HuH-7.5 (cell line): ENCODE results near the gene CACNG7.

ENCODE experiments used
- DNase-seq: peaks from one replicate; pipeline ENCODE4 v3.0.0; 2011; ENCODE audit warnings: low spot score

CACNG7 gene

GRCh38 chr19:53957448-53958167, 48.5 kb downstream of the CACNG7 start:
- DNase-seq, result no peak

GRCh38 chr19:53958168-53958571, 49.1 kb downstream of the CACNG7 start:
- no peak for DNase-seq

DNA sequence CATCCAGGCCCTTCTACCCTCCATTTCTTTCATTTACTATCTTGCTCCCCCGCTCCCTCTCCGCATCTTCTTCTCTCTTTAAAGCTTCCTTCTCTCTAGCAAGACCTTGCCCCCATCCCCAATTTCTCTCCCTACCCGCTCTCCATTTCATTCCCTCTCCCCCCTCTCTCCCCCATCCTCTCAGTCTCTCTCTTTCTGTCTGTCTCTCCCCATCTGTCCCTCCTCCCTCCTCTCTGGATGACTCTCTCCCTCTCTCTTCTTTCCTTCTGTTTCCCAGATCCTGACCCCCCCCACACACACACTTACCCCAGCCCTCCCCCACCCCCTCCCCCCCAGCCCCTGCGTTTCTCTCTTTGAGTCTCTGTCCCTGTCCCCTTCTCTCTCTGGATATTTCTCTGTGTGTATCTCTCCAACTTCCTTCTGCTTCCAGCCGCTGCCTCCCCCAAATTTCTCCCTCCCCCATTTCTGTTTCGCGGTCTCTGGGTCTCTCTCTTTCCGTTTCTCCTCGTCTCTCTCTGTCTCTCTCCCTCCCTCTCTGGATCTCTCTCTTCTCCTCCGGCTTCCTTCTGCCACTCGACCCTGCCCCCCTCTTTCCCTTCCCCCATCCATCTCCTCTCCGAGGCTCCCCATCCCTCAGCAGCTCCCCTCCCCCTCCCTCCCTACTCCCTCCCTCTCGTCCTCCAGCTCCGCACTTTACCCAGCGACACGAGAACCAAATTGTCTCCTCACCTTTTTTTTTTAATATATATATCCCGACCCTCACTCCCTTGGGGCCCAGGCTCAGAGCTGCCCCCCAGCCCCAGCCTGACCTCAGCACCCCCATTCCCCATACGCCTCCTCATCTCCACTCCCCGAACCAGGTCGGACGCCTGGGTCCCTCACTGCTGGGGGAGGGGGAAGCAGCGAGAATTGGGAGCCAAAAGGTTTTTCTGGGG, 50.0 kb downstream of the CACNG7 start:
- DNase-seq, result no peak

GRCh38 chr19:53960187-53960586, 51.1 kb downstream of the CACNG7 start:
- DNase-seq, result no peak

GRCh38 chr19:53960886-53961285, 51.8 kb downstream of the CACNG7 start:
- no peak for DNase-seq

DNA sequence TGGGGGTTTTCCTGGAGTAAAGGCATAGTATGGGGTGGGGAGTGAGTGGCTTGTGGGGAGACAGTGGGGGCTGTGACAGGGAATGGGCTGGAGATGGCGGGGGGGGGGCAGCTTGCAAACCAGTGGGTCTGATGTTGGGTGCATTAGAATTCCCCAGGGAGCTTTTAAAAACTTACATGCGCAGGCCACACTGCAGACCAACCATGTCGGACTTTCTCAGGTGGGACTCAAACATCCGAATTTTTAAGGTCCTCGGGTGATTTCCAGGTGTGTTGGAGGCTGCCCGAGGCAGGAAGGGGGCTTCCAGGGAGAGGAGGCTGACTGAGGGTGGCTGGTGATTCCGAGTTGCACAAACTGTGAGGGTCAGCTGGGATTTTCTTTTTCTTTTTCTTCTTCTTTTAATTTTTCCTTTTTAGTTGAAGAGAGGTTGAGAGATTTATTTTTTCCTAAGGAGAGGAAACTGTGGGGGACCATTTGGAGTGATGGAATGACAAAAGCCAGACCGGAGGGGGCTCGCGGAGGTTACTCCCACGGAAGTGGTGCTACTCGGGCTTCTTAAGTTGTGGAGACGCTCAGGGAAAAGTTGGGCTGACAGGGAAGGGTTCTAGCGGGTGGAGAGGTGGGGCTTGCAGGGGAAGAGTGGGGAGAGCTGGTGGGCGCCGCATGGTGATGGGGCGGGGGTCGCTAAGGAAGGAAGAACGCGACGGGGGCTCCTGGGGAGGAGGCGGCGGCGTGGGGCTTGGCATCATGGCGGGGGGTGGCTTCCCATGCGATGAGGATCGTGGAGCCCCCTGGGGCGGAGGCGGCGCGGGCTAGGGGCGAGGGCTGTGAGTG, 52.7 kb downstream of the CACNG7 start:
- no peak for DNase-seq

GRCh38 chr19:53962887-53963431, 53.9 kb downstream of the CACNG7 start, which contains the start of gene CACNG8:
Gene CACNG8, plus strand, starts transcription at chr19:53962937.
- DNase-seq, result no peak

- DNase-seq, result no peak
Observed at GRCh38 chr19:53965091-53965490, 56.0 kb downstream of the CACNG7 start.

DNA sequence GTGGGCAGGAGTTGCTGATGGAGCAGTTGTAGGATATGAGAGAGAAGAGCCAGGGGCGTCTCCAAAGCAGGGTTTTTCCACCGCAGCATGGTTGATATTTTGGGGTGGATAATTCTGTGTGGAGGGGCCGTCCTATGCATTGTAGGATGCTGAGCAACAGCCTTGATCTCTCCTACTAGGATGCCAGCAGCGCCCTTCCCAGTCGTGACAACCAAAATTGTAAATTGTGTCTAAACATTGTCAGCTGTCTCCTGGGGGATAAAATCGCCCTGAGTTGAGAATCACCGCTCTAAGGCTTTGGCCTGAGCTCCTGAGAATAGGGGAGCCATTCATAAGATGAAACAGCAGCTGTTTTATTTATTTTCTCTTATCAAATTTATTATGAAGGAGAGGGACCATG, 57.9 kb downstream of the CACNG7 start:
- DNase-seq, result no peak

DNA sequence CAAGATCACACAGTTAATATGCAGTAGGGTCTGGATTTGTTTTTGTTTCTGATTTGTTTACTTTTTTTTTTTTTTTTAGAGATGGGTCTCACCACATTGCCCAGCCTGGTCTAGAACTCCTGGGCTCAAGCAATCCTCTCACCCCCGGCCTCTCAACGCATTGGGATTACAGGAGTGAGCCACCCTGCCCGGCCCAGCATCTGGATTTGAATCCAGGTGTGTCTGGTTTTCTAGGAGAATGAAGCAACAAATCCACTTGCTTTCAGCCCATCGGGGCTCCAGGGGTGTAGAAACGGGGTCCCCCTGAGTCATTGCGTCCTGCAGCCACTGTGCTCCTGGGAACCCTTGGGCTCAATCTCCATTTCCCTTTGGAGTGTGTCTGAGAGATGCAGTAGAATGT, 60.3 kb downstream of the CACNG7 start:
- DNase-seq, result no peak

DNA sequence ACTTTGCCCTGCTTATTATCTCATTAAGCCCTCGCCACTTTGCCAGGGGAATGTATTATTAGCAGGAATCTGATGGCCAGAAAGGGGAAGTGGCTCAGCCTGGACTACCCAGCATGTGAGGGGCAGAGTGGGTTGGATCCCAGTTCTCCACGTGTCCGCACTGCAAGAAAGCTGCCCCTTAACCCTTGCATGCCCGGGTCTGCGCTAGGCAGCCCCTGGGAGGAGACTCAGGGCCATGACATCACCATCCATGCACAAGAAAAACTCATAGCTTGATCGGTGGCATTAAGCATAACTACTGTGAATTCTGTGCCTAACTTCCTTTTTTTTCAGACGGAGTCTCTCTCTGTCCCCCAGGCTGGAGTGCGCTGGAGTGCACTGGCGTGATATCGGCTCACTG, 62.6 kb downstream of the CACNG7 start:
- no peak for DNase-seq

DNA sequence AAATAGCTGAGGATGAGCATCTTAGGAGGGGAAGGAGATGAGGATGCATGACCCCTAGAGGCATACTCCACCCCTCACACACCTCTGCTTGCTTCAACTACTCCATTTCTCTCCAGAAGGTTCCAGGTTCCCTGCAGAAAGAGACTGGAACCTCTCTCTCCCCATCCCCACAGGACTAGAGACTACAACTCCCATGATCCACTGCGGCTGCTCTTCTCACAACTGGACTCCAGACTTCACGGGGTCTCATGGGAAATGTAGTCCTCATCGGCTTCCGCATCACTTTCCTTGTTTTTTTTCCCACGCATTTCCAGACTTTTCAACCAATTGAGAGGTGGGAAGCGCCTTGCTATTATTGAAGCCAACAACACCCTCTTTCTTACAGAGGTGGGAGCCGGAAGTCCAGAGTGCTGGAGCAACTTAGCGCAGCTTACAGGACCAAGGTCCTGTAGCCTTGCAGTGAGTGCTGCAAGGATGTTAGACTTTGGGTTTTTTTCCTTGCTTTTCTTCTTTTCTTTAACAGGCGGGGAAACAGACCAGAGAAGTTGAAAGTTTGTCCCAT, 68.4 kb downstream of the CACNG7 start:
- no peak for DNase-seq

DNA sequence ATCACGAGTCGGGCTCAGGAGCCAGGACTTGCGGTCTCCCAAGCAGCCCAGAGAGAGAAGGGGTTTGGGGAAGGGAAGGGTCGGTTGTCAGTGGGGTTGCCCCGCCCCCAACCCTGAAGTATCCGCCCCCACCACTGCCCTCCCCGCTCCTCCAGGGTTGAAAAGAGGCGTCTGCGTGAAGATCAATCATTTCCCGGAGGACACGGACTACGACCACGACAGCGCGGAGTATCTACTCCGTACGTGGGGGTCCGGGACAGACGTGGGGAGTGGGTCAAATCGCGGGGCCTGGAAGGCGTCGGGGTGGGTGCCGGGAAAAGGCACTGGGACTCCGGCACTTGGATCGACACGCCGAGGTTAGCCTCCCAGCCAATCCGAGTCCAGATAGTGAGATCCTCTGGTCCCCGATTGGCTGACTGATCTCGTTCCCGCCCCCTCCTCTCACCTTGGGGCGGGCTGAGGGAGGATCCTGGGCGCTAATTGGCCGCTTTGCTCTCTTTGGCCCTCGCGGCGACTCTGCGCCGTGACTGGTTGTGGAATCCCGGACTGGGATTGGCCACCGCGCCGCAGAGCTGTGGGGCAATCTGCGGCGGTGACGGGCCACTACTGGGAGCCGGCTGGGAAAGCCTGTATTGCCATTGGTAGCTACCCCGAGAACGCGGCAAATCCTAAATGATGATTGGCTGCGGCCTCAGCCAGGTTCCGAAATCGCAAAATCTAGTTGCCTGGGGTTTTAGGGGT, 69.1 kb downstream of the CACNG7 start:
- no peak for DNase-seq

- DNase-seq, result no peak
Observed at GRCh38 chr19:53978975-53979801, 70.1 kb downstream of the CACNG7 start.

GRCh38 chr19:53980539-53981375, 71.7 kb downstream of the CACNG7 start:
- DNase-seq, result no peak

DNA sequence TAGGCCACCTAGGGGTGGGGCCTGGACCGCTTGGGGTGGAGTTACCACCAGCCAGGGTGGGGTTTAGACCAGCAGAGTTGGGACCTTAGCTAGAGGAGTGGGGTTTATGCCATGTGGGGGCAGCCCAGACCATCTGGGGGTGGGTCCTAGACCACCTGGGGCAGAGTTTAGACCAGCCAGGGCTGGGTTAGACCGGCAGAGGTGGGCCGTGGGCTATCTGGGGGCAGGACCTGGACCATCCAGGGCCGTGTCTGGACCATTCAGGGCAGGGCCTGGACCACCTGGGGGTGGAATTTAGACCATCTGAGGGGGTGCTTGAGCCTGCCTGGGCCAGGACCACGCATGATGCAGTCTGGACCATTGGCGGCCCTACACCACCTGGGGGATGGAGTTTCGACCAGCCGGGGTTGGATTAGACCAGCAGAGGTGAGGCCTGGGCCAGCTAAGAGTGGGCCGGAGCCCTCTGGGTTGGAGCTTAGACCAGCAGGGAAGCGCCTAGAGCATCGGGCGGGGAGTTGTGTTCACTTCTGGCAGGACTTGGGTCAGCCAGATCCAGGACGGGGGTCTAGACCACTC, 72.4 kb downstream of the CACNG7 start:
- no peak for DNase-seq

GRCh38 chr19:53982001-53982451, 72.9 kb downstream of the CACNG7 start:
- DNase-seq, result no peak

- DNase-seq, result no peak
Observed at GRCh38 chr19:53982611-53983010, 73.5 kb downstream of the CACNG7 start.
